PC-9 (cell line): Measurements from ENCODE around the gene MOB3B. TPM values are rescaled to one million over a fixed set of nuclear protein-coding genes. Genes with fewer than 3 reads are reported as not detected.

Source experiments
- BruUV-seq: library from RNA; stranded (reverse); fragments of 400-500 nt; replicated peaks from 2 replicates; lab custom pipeline; 2021; lab: Mats Ljungman, UMichigan
- CTCF ChIA-PET: fragments of 300-600 bp; sonication (Branson Sonifier 250); formaldehyde crosslinking; loops from one replicate; lab custom pipeline; 2022; ENCODE audit warnings: antibody characterized with exemption; lab: Charles Lee
- POLR2A ChIA-PET: fragments of 300-600 bp; sonication (Branson Sonifier 250); formaldehyde crosslinking; loops from one replicate; lab custom pipeline; 2022; ENCODE audit warnings: antibody characterized with exemption; ENCODE audit not compliant: unreplicated experiment; lab: Charles Lee
- DNase-seq, 2 experiments: peaks; one replicate each; pipeline versions ENCODE4 v3.0.0 to v3.0.0-alpha.2; 2015 to 2022; ENCODE audit warnings: mixed read lengths in 1 of 2
- H2AFZ ChIP-seq: fragments of 200-600 bp; sonication (generic); 2 replicates; pipeline ENCODE4 v1.8.1; 2017; ENCODE audit warnings: antibody characterized with exemption
- H3F3A ChIP-seq: fragments of 200-600 bp; sonication (generic); 2 replicates; pipeline ENCODE4 v1.8.1; 2017; ENCODE audit warnings: antibody characterized with exemption, mild to moderate bottlenecking, low read depth; ENCODE audit not compliant: insufficient read depth
- H3K27ac ChIP-seq: fragments of 200-600 bp; sonication (generic); 2 replicates; pipeline ENCODE4 v1.6.1; 2016; ENCODE audit warnings: mixed run types
- H3K27me3 ChIP-seq: fragments of 200-600 bp; sonication (generic); 2 replicates; pipeline ENCODE4 v1.6.1; 2016; ENCODE audit warnings: low read depth, mixed run types; ENCODE audit not compliant: insufficient read depth
- H3K36me3 ChIP-seq: fragments of 200-600 bp; sonication (generic); 2 replicates; pipeline ENCODE4 v1.6.1; 2016; ENCODE audit warnings: low read depth, mixed run types
- H3K4me1 ChIP-seq: fragments of 200-600 bp; sonication (generic); replicated peaks from 2 replicates; pipeline ENCODE4 v1.6.1; 2016; ENCODE audit warnings: mixed run types; ENCODE audit not compliant: insufficient read depth
- H3K4me2 ChIP-seq: fragments of 200-600 bp; sonication (generic); 2 replicates; pipeline ENCODE4 v1.6.1; 2017; ENCODE audit warnings: mixed run types
- H3K4me3 ChIP-seq: fragments of 200-600 bp; sonication (generic); 2 replicates; pipeline ENCODE4 v1.6.1; 2016; ENCODE audit warnings: mixed run types
- H3K79me2 ChIP-seq: fragments of 200-600 bp; sonication (generic); 2 replicates; pipeline ENCODE4 v1.6.1; 2017; ENCODE audit warnings: low read depth, mixed run types
- H3K9me2 ChIP-seq: fragments of 200-600 bp; sonication (generic); 2 replicates; pipeline ENCODE4 v1.8.1; 2017; ENCODE audit warnings: mild to moderate bottlenecking; ENCODE audit not compliant: insufficient read depth
- H3K9me3 ChIP-seq: fragments of 200-600 bp; sonication (generic); 2 replicates; pipeline ENCODE4 v1.8.1; 2016; ENCODE audit warnings: low read depth; ENCODE audit not compliant: insufficient read depth
- H4K20me1 ChIP-seq: fragments of 200-600 bp; sonication (generic); 2 replicates; pipeline ENCODE4 v1.8.1; 2017; ENCODE audit not compliant: insufficient read depth
- EZH2 ChIP-seq: fragments of 200-600 bp; sonication (generic); IDR thresholded peaks from 2 replicates; pipeline ENCODE4 v1.8.0; 2017; ENCODE audit warnings: antibody characterized with exemption, low read depth
- intact Hi-C: fragments of 100-400 bp; cut with micrococcal nuclease; formaldehyde crosslinking; loops from one replicate; pipeline ENCODE4 v1.10.0; 2022; ENCODE audit not compliant: unreplicated experiment
- total RNA-seq: library from RNA; stranded (reverse); gene quantifications from 2 replicates; pipeline ENCODE4 v1.2.3, GENCODE V29; 2021
- TF ChIP-seq, protein P1 (sequence below): fragments of 200-600 bp; sonication (generic); conservative IDR thresholded peaks from 2 replicates; pipeline ENCODE4 v1.6.1; 2017; ENCODE audit warnings: mixed run types, antibody characterized with exemption, mild to moderate bottlenecking, moderate library complexity

MOB3B gene
- total RNA-seq, 1 experiment from 2014 or later: 4.4 TPM

DNA sequence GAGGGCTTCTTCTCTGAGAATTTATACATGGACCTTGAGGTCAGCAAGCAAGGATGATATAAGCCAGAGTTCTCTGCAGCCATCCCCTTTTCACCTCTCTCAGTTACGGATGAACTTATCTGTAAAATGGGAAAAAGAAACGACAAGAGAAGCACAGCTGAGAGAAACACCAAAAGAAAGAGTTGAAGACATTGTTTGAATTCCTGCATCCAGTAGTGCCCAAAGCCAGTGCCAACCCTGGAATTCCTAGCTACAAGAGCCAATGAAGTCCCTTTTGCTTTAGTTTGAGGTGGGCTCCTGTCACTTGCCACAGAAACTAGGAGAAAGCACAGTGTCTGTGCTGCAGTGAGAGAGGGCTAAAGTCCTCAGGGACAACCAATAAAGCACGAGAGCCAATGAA, 6.6 kb upstream of the MOB3B start:
- H3K27me3 ChIP-seq: no peaks in the 10 kb centered on the region
- CTCF ChIA-PET: no interaction called here
- POLR2A ChIA-PET: no interaction called here
- no peaks in the 10 kb centered on the region for H3K79me2 ChIP-seq
- H3F3A ChIP-seq: peaks cover 13% of the 10 kb centered on the region
- no peaks in the 10 kb centered on the region for H3K36me3 ChIP-seq
- H3K4me1 ChIP-seq: peaks cover 32% of the 10 kb centered on the region
- H3K27ac ChIP-seq: no peak overlapping the region
- no peak overlapping the region for H3K4me3 ChIP-seq
- no peaks in the 10 kb centered on the region for H4K20me1 ChIP-seq
- BruUV-seq: no TSS peak
- TF ChIP-seq EZH2: no peak
- TF ChIP-seq, protein P1, sequence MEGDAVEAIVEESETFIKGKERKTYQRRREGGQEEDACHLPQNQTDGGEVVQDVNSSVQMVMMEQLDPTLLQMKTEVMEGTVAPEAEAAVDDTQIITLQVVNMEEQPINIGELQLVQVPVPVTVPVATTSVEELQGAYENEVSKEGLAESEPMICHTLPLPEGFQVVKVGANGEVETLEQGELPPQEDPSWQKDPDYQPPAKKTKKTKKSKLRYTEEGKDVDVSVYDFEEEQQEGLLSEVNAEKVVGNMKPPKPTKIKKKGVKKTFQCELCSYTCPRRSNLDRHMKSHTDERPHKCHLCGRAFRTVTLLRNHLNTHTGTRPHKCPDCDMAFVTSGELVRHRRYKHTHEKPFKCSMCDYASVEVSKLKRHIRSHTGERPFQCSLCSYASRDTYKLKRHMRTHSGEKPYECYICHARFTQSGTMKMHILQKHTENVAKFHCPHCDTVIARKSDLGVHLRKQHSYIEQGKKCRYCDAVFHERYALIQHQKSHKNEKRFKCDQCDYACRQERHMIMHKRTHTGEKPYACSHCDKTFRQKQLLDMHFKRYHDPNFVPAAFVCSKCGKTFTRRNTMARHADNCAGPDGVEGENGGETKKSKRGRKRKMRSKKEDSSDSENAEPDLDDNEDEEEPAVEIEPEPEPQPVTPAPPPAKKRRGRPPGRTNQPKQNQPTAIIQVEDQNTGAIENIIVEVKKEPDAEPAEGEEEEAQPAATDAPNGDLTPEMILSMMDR: no peak
- no peaks in the 10 kb centered on the region for H3K9me3 ChIP-seq
- no peak overlapping the region for H3K4me2 ChIP-seq
- no peak overlapping the region for H2AFZ ChIP-seq
- intact Hi-C loops: no loop called here
- no peak for DNase-seq
- no peaks in the 10 kb centered on the region for H3K9me2 ChIP-seq

DNA sequence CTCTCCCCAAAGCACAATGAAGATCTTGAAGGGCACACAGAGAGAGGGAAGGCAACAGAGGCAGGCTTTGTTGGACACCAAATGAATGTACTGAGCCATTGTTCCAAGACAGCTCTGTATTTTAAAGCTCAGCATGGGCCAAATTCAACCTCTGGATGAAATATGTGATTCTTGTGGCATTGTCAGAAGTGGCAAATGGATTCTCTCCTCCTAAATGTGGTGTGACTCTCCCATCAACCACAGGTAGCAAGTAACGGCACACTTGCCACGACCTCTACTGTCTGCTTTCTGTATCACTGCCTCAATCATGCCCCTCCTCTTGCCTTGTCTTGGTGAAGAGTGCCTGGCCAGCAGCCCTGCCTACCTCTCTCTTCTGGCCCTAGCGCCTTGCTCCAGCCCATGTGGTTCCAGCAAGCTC, 6.1 kb upstream of the MOB3B start:
- no peaks in the 10 kb centered on the region for H3K9me3 ChIP-seq
- no peak overlapping the region for H3K4me2 ChIP-seq
- no peak overlapping the region for H3K27ac ChIP-seq
- intact Hi-C loops: no loop called here
- H3K4me1 ChIP-seq: peaks cover 27% of the 10 kb centered on the region
- H3K36me3 ChIP-seq: no peaks in the 10 kb centered on the region
- no peaks in the 10 kb centered on the region for H3K9me2 ChIP-seq
- no peak overlapping the region for H3K4me3 ChIP-seq
- CTCF ChIA-PET: no interaction called here
- no TSS peak for BruUV-seq
- no peaks in the 10 kb centered on the region for H4K20me1 ChIP-seq
- no peaks in the 10 kb centered on the region for H3K27me3 ChIP-seq
- POLR2A ChIA-PET: no interaction called here
- peaks cover 12% of the 10 kb centered on the region for H3F3A ChIP-seq
- H2AFZ ChIP-seq: no peak overlapping the region
- TF ChIP-seq, protein P1: no peak
- no peak for TF ChIP-seq EZH2
- no peaks in the 10 kb centered on the region for H3K79me2 ChIP-seq
- DNase-seq: no peak

DNA sequence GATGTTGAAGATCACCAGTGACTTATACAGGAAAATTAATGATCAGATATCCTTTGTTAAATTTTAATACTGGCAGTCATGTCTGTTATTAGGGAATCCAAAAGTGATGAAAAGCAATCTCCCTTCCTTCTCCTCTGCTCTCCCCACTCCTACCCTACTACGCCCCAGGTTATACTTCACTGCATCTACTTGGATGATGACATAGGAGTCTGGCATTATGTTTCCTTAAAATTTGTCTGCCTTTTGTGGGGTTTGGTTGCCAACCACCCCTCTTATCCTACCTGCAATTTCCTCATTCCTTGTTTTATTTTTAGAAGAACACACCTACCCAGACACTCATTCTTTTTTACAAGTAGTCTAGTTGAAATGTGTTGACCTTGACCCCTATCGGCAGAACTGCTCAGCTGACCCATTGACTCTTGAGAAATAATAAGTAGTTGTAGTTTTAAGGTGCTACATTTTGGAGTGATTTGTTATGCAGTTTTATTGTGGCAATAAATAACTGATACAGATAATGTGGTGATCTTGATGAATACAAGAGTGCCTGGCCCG, 5.1 kb upstream of the MOB3B start:
- no peak overlapping the region for H3K27ac ChIP-seq
- no peaks in the 10 kb centered on the region for H4K20me1 ChIP-seq
- no peak for TF ChIP-seq EZH2
- ChIA-PET POLR2A (no interaction called here), CTCF (no interaction called here)
- no peaks in the 10 kb centered on the region for H3K9me3 ChIP-seq
- no peak for DNase-seq
- no peaks in the 10 kb centered on the region for H3K9me2 ChIP-seq
- no TSS peak for BruUV-seq
- no peak overlapping the region for H3K4me3 ChIP-seq
- no peak overlapping the region for H3K4me2 ChIP-seq
- H3K79me2 ChIP-seq: no peaks in the 10 kb centered on the region
- H3K36me3 ChIP-seq: no peaks in the 10 kb centered on the region
- peaks cover 3% of the 10 kb centered on the region; the same call in 1 of the 2 replicates for H3F3A ChIP-seq
- H3K4me1 ChIP-seq: peaks cover 17% of the 10 kb centered on the region
- H2AFZ ChIP-seq: no peak overlapping the region
- H3K27me3 ChIP-seq: no peaks in the 10 kb centered on the region
- intact Hi-C loops: no loop called here

DNA sequence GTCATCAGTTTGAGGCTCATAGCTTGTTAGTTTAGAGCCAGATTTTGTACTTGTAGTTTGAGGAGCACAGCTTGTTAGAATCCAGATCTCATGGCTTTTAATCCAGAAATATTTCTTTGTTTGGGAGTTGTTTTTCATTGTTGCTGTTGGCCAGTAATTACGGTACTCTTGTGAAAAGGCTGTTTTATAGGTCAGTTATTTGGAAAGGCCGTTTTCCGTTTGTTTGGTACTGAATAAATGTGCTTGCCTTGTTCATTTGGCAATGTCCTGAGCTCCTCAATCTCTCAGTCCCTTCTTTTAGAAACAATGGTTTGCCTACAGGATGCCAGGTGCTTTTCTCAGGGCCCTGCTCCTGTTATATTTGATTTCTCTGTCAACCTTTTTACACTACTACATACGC, 4.5 kb upstream of the MOB3B start:
- intact Hi-C loops: no loop called here
- Histone ChIP-seq H3F3A (no peaks in the 10 kb centered on the region), H3K4me1 (peaks cover 11% of the 10 kb centered on the region), H3K27me3 (no peaks in the 10 kb centered on the region), H3K36me3 (no peaks in the 10 kb centered on the region), H3K4me3 (no peak overlapping the region), H3K27ac (no peak overlapping the region), H3K79me2 (no peaks in the 10 kb centered on the region), H2AFZ (no peak overlapping the region), H3K9me2 (no peaks in the 10 kb centered on the region), H3K4me2 (no peak overlapping the region), H4K20me1 (no peaks in the 10 kb centered on the region), H3K9me3 (no peaks in the 10 kb centered on the region)
- TF ChIP-seq, protein P1: no peak
- TF ChIP-seq EZH2: no peak
- DNase-seq: no peak
- no TSS peak for BruUV-seq
- ChIA-PET POLR2A (no interaction called here), CTCF (no interaction called here)
